Activated CD4-positive, alpha-beta T cell treated with anti-CD3 and anti-CD28 coated beads for 1 hour (primary cell): ENCODE data around the gene FAM83D.
"Not testable (repeated sequence)": the region's sequence is repeated elsewhere in the genome, so short reads cannot be mapped to it uniquely, and the experiment has no call there.

Experiments
- DNase-seq: peaks from one replicate; pipeline ENCODE4 v3.0.0-alpha.2; 2020

Gene FAM83D

GRCh38 chr20:38935967-38936407, 9.8 kb downstream of the FAM83D start:
- no peak for DNase-seq

- no peak for DNase-seq
Measured at GRCh38 chr20:38937000-38937399, 10.8 kb downstream of the FAM83D start.

GRCh38 chr20:38937978-38938473, 11.8 kb downstream of the FAM83D start:
- DNase-seq: no peak

GRCh38 chr20:38939686-38940085, 13.5 kb downstream of the FAM83D start:
- no peak for DNase-seq

- no peak for DNase-seq
Measured at GRCh38 chr20:38940644-38941043, 14.4 kb downstream of the FAM83D start.

GRCh38 chr20:38941726-38942389, 15.6 kb downstream of the FAM83D start:
- no peak for DNase-seq

- DNase-seq: no peak
Measured at GRCh38 chr20:38945012-38945411, 18.8 kb downstream of the FAM83D start.

GRCh38 chr20:38946836-38947235, 20.6 kb downstream of the FAM83D start:
- DNase-seq: no peak

- DNase-seq: no peak
Measured at GRCh38 chr20:38947931-38948362, 21.7 kb downstream of the FAM83D start.

GRCh38 chr20:38950254-38950653, 24.0 kb downstream of the FAM83D start:
- DNase-seq: no peak

GRCh38 chr20:38951611-38952010, 25.4 kb downstream of the FAM83D start:
- no peak for DNase-seq

GRCh38 chr20:38952153-38952552, 25.9 kb downstream of the FAM83D start:
- no peak for DNase-seq

- no peak for DNase-seq
Measured at GRCh38 chr20:38953630-38954340, 27.6 kb downstream of the FAM83D start.

- no peak for DNase-seq
Measured at GRCh38 chr20:38957235-38957876, 31.1 kb downstream of the FAM83D start.

- DNase-seq: no peak
Measured at GRCh38 chr20:38957915-38958485, 31.8 kb downstream of the FAM83D start.

- DNase-seq: not testable (repeated sequence)
Measured at GRCh38 chr20:38960187-38960687, 34.0 kb downstream of the FAM83D start.

GRCh38 chr20:38961530-38962043, 35.4 kb downstream of the FAM83D start:
- no peak for DNase-seq

GRCh38 chr20:38962044-38962927, 36.1 kb downstream of the FAM83D start, which contains the start of gene DHX35:
Gene DHX35 (plus strand): TSS chr20:38962344. CDS start chr20:38962368, 24 bp downstream.
- DNase-seq: peak; percentile 98

GRCh38 chr20:38962928-38963401, 36.7 kb downstream of the FAM83D start:
- no peak for DNase-seq

GRCh38 chr20:38963745-38964144, 37.5 kb downstream of the FAM83D start:
- no peak for DNase-seq

GRCh38 chr20:38965264-38965663, 39.0 kb downstream of the FAM83D start:
- no peak for DNase-seq

GRCh38 chr20:38968090-38968489, 41.9 kb downstream of the FAM83D start:
- no peak for DNase-seq
